ENCODE measurements around the gene DVL1.
A peak's percentile ranks its signal among the peaks of the same experiment; 100 is the strongest.
"Not testable (repeated sequence)": the region's sequence is repeated elsewhere in the genome, so short reads cannot be mapped to it uniquely, and the experiment has no call there.

The DVL1 gene

GRCh38 chr1:1349256-1350012 lies at the start of gene DVL1:
DVL1 (minus strand) TSS chr1:1349418; CDS start chr1:1349065, 353 bp downstream.
- no peak for DNase-seq

- no peak for DNase-seq
These were observed 49.5 kb upstream of the DVL1 start for GRCh38 chr1:1398677-1399186.

GRCh38 chr1:1397839-1398523 lies 48.8 kb upstream of the DVL1 start:
- DNase-seq: no peak

- DNase-seq: no peak
These were observed 45.9 kb upstream of the DVL1 start for GRCh38 chr1:1395166-1395565.

GRCh38 chr1:1394116-1394515 lies 44.9 kb upstream of the DVL1 start:
- no peak for DNase-seq

GRCh38 chr1:1393428-1393827 lies 44.2 kb upstream of the DVL1 start:
- no peak for DNase-seq

GRCh38 chr1:1393014-1393413 lies 43.8 kb upstream of the DVL1 start:
- no peak for DNase-seq

- DNase-seq: no peak
These were observed 42.0 kb upstream of the DVL1 start for GRCh38 chr1:1391225-1391624.

- DNase-seq: no peak
These were observed 41.5 kb upstream of the DVL1 start for GRCh38 chr1:1390675-1391074.

GRCh38 chr1:1388078-1388472 lies 38.9 kb upstream of the DVL1 start:
- no peak for DNase-seq

GRCh38 chr1:1387098-1388077 lies 38.2 kb upstream of the DVL1 start:
- DNase-seq: no peak

GRCh38 chr1:1385931-1386330 lies 36.7 kb upstream of the DVL1 start:
- DNase-seq: no peak

- DNase-seq: not testable (repeated sequence)
These were observed 36.1 kb upstream of the DVL1 start for GRCh38 chr1:1385339-1385738.

GRCh38 chr1:1381294-1381693 lies 32.1 kb upstream of the DVL1 start:
- no peak for DNase-seq

- DNase-seq: no peak
These were observed 31.6 kb upstream of the DVL1 start for GRCh38 chr1:1380860-1381259.

- DNase-seq: no peak
These were observed 28.5 kb upstream of the DVL1 start for GRCh38 chr1:1377540-1378205.

GRCh38 chr1:1376551-1377226 lies 27.5 kb upstream of the DVL1 start:
- DNase-seq: no peak

GRCh38 chr1:1374929-1375662 lies 25.9 kb upstream of the DVL1 start, which contains the start of gene AURKAIP1:
AURKAIP1 (minus strand) TSS chr1:1375207; CDS start chr1:1374756, 451 bp downstream.
- peak; percentile 90 to 96 for DNase-seq

- DNase-seq: no peak
These were observed 25.3 kb upstream of the DVL1 start for GRCh38 chr1:1374589-1374928.

GRCh38 chr1:1373815-1374588 lies 24.8 kb upstream of the DVL1 start:
- DNase-seq: no peak
